GM12878 (cell line): ENCODE data around the gene COMMD10. TPM values are rescaled to one million over a fixed set of nuclear protein-coding genes. Genes with fewer than 3 reads are reported as not detected.

Experiments used
- ATAC-seq: fragments of 200-7000 bp; cut with Tn5 transposase; 3 replicates; pipeline ENCODE4 v1.9.1; 2020; ENCODE audit warnings: mild to moderate bottlenecking, moderate library complexity
- BruUV-seq: library from RNA; stranded (reverse); fragments of 400-500 nt; replicated peaks from 2 replicates; lab custom pipeline; 2021; lab: Mats Ljungman, UMichigan
- CTCF ChIA-PET: fragments of 300-600 bp; sonication (Branson Sonifier 250); formaldehyde crosslinking; extraction: SDS; loops from one replicate; lab custom pipeline; 2021; ENCODE audit warnings: inconsistent platforms; lab: Yijun Ruan, JAX
- POLR2A ChIA-PET: fragments of 350-600 bp; formaldehyde crosslinking; extraction: SDS; loops from one replicate; lab custom pipeline; 2021; ENCODE audit warnings: inconsistent platforms; lab: Charles Lee
- RAD21 ChIA-PET: fragments of 300-600 bp; sonication (Branson Sonifier 250); formaldehyde crosslinking; loops from one replicate; lab custom pipeline; 2023; ENCODE audit warnings: antibody characterized with exemption; ENCODE audit not compliant: unreplicated experiment; lab: Charles Lee
- SMC1A ChIA-PET: fragments of 300-600 bp; sonication (Branson Sonifier 250); formaldehyde crosslinking; loops from one replicate; lab custom pipeline; 2023; ENCODE audit not compliant: unreplicated experiment, uncharacterized antibody; lab: Charles Lee
- DNase-seq: peaks from one replicate; pipeline ENCODE4 v3.0.0-alpha.2; 2011; ENCODE audit warnings: low read depth, low spot score
- FAIRE-seq: peaks from 3 replicates; lab custom pipeline; 2011; peaks lifted over from hg19 to GRCh38; lab: Jason Lieb, UNC
- H2AFZ ChIP-seq: 2 replicates; pipeline ENCODE4 v1.6.0; 2011; ENCODE audit warnings: low read depth, low read length, control low read depth; ENCODE audit not compliant: control insufficient read depth
- H3K27ac ChIP-seq: 2 replicates; pipeline ENCODE4 v1.5.1; 2011; ENCODE audit warnings: control low read depth; ENCODE audit not compliant: control insufficient read depth, insufficient read depth
- H3K27me3 ChIP-seq, 2 experiments: replicated peaks in 1 of 2; 2 replicates each; pipeline versions ENCODE4 v1.6.0 to v1.6.1; 2011; ENCODE audit warnings: low read length in 1 of 2; ENCODE audit not compliant: control insufficient read depth in 2 of 2, insufficient read depth in 2 of 2
- H3K36me3 ChIP-seq, 2 experiments: 2 replicates each; pipeline ENCODE4 v1.5.1; 2011; ENCODE audit warnings: low read length in 1 of 2; ENCODE audit not compliant: control insufficient read depth in 2 of 2, insufficient read depth in 2 of 2
- H3K4me1 ChIP-seq: 2 replicates; pipeline ENCODE4 v1.6.1; 2011; ENCODE audit warnings: mild to moderate bottlenecking, low read length, moderate library complexity, mixed read lengths; ENCODE audit not compliant: control insufficient read depth, insufficient read depth
- H3K4me2 ChIP-seq: 2 replicates; pipeline ENCODE4 v1.6.0; 2011; ENCODE audit warnings: control low read depth; ENCODE audit not compliant: control insufficient read depth, insufficient read depth
- H3K4me3 ChIP-seq: fragments of 200-600 bp; sonication (generic); 2 replicates; pipeline ENCODE4 v1.5.1; 2016
- H3K79me2 ChIP-seq: 2 replicates; pipeline ENCODE4 v1.6.0; 2011; ENCODE audit warnings: low read length; ENCODE audit not compliant: control insufficient read depth, insufficient read depth
- H3K9ac ChIP-seq: 2 replicates; pipeline ENCODE4 v1.8.0; 2011; ENCODE audit warnings: low read length, control low read depth, mixed read lengths; ENCODE audit not compliant: control insufficient read depth, insufficient read depth
- H3K9me3 ChIP-seq: replicated peaks from 3 replicates; pipeline ENCODE4 v1.5.1; 2011; ENCODE audit warnings: mild to moderate bottlenecking, low read length; ENCODE audit not compliant: control insufficient read depth, insufficient read depth
- H4K20me1 ChIP-seq: 2 replicates; pipeline ENCODE4 v1.6.0; 2011; ENCODE audit not compliant: control insufficient read depth, insufficient read depth
- HDAC6 ChIP-seq: fragments of 200-600 bp; sonication (generic); IDR thresholded peaks from one replicate; pipeline ENCODE4 v1.8.0; 2017; ENCODE audit warnings: antibody characterized with exemption; ENCODE audit not compliant: unreplicated experiment
- NFIC ChIP-seq: IDR thresholded peaks from 2 replicates; pipeline ENCODE4 v1.6.1; 2012; ENCODE audit warnings: low read depth, mild to moderate bottlenecking, inconsistent platforms, low read length, moderate library complexity
- NFYB ChIP-seq: IDR thresholded peaks from 2 replicates; pipeline ENCODE4 v1.6.1; 2011; ENCODE audit warnings: low read depth, mild to moderate bottlenecking, low read length, improper control_type of control experiment, moderate library complexity; ENCODE audit not compliant: insufficient read depth
- REST ChIP-seq: IDR thresholded peaks from 2 replicates; pipeline ENCODE4 v1.6.1; 2012; ENCODE audit warnings: mild to moderate bottlenecking, low read depth, low read length
- WGBS: methylation state at CpG from one replicate; pipeline ENCODE4 v1.1.6; 2016; ENCODE audit warnings: low lambda C conversion rate; ENCODE audit not compliant: insufficient replicate concordance, insufficient coverage; ENCODE audit errors: missing lambda C conversion rate; 5-methylcytosine and 5-hydroxymethylcytosine counted together
- in situ Hi-C: fragments of 300-500 bp; cut with MboI; formaldehyde crosslinking; loops from 9 replicates; pipeline ENCODE4 v1.14.3; 2018; ENCODE audit warnings: mixed read lengths
- intact Hi-C: fragments of 100-400 bp; cut with micrococcal nuclease; formaldehyde crosslinking; loops from one replicate; pipeline ENCODE4 v1.14.2; 2022; ENCODE audit not compliant: unreplicated experiment
- polyA plus RNA-seq, 11 experiments: library from polyadenylated mRNA; depleted of rRNA in 4 of 11; unstranded in 6 of 11; stranded (reverse) in 5 of 11; fragments of >200 nt; fragmentation: Nextera tagmentation in 4 of 11; fragmentation: Illumina TruSeq in 1 of 11; extraction: Ambion mirVana in 4 of 11; extraction: Trizol in 1 of 11; gene quantifications; 1 replicate in 1 of 11; 2 replicates in 10 of 11; pipeline versions ENCODE4 v1.2.1 to v1.2.3, GENCODE V29; 2011 to 2016; ENCODE audit warnings: inconsistent platforms in 2 of 11, missing spikeins in 2 of 11, low read depth in 1 of 11
- total RNA-seq, 4 experiments: library from RNA; depleted of rRNA in 3 of 4; stranded (reverse); fragments of >200 nt in 3 of 4; fragmentation: Illumina TruSeq in 1 of 4; extraction: Trizol in 1 of 4; gene quantifications; 2 replicates each; pipeline versions ENCODE4 v1.2.1 to v1.2.3, GENCODE V29; 2013 to 2021
- TF ChIP-seq, protein P1 (sequence below): IDR thresholded peaks from 2 replicates; pipeline ENCODE4 v1.6.1; 2011; ENCODE audit warnings: mild to moderate bottlenecking, low read depth, low read length, moderate library complexity; ENCODE audit not compliant: insufficient replicate concordance
- TF ChIP-seq, protein P2 (sequence below): fragments of 450-650 bp; IDR thresholded peaks from 2 replicates; pipeline ENCODE4 v1.6.1; 2017; ENCODE audit warnings: mild to moderate bottlenecking, moderate library complexity

The COMMD10 gene
- total and polyA plus RNA-seq, 10 of the 15 experiments (the other 5 are each of a cell fraction or from before 2014, with no cell fraction given): 19.6 to 98.7 (median 28.0) TPM

- H3K79me2 ChIP-seq: no peaks in the 10 kb centered on the region
- H3K27me3 ChIP-seq: no peaks in the 10 kb centered on the region
- no peak overlapping the region for H2AFZ ChIP-seq
- ChIA-PET CTCF (no interaction called here), POLR2A (no interaction called here), SMC1A (interaction anchor here (0.7 to 1.9 kb wide), 3 partner anchors 23 to 53 kb away, joined by 3 to 5 read pairs (median 3); no protein-coding TSS in a partner anchor), RAD21 (interaction anchor here (1.0 kb wide), 1 partner anchor 53 kb away, joined by 3 read pairs; no protein-coding TSS in a partner anchor)
- no peak overlapping the region for H3K9ac ChIP-seq
- no TSS peak for BruUV-seq
- no peaks in the 10 kb centered on the region for H4K20me1 ChIP-seq
- DNase-seq (no peak), ATAC-seq (no peak), FAIRE-seq (no peak)
- in situ Hi-C loops: no loop called here
- peaks cover 2% of the 10 kb centered on the region; the same call in 2 of the 3 replicates for H3K9me3 ChIP-seq
- no peaks in the 10 kb centered on the region for H3K4me1 ChIP-seq
- intact Hi-C loops: no loop called here
- H3K4me2 ChIP-seq: no peak overlapping the region
- H3K36me3 ChIP-seq: no peaks in the 10 kb centered on the region
- no peak overlapping the region for H3K27ac ChIP-seq
- no peak overlapping the region for H3K4me3 ChIP-seq
- TF ChIP-seq, protein P1, sequence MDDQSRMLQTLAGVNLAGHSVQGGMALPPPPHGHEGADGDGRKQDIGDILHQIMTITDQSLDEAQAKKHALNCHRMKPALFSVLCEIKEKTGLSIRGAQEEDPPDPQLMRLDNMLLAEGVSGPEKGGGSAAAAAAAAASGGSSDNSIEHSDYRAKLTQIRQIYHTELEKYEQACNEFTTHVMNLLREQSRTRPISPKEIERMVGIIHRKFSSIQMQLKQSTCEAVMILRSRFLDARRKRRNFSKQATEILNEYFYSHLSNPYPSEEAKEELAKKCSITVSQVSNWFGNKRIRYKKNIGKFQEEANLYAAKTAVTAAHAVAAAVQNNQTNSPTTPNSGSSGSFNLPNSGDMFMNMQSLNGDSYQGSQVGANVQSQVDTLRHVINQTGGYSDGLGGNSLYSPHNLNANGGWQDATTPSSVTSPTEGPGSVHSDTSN: no peak
- no peak for TF ChIP-seq NFYB
- no peak for TF ChIP-seq NFIC
These were observed 235.7 kb downstream of the COMMD10 start for GRCh38 chr5:116320486-116320885.

- POLR2A ChIA-PET: no interaction called here
- H3K27ac ChIP-seq: no peak overlapping the region
- in situ Hi-C loops: no loop called here
- TF ChIP-seq HDAC6: no peak
- TF ChIP-seq, protein P2, sequence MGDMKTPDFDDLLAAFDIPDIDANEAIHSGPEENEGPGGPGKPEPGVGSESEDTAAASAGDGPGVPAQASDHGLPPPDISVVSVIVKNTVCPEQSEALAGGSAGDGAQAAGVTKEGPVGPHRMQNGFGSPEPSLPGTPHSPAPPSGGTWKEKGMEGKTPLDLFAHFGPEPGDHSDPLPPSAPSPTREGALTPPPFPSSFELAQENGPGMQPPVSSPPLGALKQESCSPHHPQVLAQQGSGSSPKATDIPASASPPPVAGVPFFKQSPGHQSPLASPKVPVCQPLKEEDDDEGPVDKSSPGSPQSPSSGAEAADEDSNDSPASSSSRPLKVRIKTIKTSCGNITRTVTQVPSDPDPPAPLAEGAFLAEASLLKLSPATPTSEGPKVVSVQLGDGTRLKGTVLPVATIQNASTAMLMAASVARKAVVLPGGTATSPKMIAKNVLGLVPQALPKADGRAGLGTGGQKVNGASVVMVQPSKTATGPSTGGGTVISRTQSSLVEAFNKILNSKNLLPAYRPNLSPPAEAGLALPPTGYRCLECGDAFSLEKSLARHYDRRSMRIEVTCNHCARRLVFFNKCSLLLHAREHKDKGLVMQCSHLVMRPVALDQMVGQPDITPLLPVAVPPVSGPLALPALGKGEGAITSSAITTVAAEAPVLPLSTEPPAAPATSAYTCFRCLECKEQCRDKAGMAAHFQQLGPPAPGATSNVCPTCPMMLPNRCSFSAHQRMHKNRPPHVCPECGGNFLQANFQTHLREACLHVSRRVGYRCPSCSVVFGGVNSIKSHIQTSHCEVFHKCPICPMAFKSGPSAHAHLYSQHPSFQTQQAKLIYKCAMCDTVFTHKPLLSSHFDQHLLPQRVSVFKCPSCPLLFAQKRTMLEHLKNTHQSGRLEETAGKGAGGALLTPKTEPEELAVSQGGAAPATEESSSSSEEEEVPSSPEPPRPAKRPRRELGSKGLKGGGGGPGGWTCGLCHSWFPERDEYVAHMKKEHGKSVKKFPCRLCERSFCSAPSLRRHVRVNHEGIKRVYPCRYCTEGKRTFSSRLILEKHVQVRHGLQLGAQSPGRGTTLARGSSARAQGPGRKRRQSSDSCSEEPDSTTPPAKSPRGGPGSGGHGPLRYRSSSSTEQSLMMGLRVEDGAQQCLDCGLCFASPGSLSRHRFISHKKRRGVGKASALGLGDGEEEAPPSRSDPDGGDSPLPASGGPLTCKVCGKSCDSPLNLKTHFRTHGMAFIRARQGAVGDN: no peak
- TF ChIP-seq REST: no peak
These were observed 244.7 kb downstream of the COMMD10 start for GRCh38 chr5:116329503-116329902.

More at GRCh38 chr5:116329503-116329902, 244.7 kb downstream of the COMMD10 start:
- SMC1A ChIA-PET: no interaction called here
- Histone ChIP-seq H3K4me3 (no peak overlapping the region), H3K27me3 (no peaks in the 10 kb centered on the region), H3K9ac (no peak overlapping the region), H3K4me2 (no peak overlapping the region), H3K4me1 (no peaks in the 10 kb centered on the region), H2AFZ (no peak overlapping the region), H4K20me1 (no peaks in the 10 kb centered on the region), H3K9me3 (peaks cover 3% of the 10 kb centered on the region; the same call in 2 of the 3 replicates), H3K79me2 (no peaks in the 10 kb centered on the region), H3K36me3 (no peaks in the 10 kb centered on the region; a peak in 1 of 4 replicates)
- CTCF ChIA-PET: no interaction called here
- DNase-seq (no peak), ATAC-seq (no peak), FAIRE-seq (no peak)
- 90% methylated on average over 5 of the region's 5 CpGs for WGBS
- RAD21 ChIA-PET: no interaction called here
- intact Hi-C loops: no loop called here
- BruUV-seq: no TSS peak
